Measurements from ENCODE around the gene PARD3.

Gene PARD3

GRCh38 chr10:34228066-34228465 is 587.0 kb downstream of the PARD3 start:
- DNase-seq, result no peak

GRCh38 chr10:34224639-34225038 is 590.5 kb downstream of the PARD3 start:
- no peak for DNase-seq

- no peak for DNase-seq
These were observed 591.4 kb downstream of the PARD3 start for GRCh38 chr10:34223658-34224057.

GRCh38 chr10:34222359-34222758 is 592.7 kb downstream of the PARD3 start:
- no peak for DNase-seq

GRCh38 chr10:34219753-34220548 is 595.1 kb downstream of the PARD3 start:
- no peak for DNase-seq

- DNase-seq, result no peak
These were observed 597.6 kb downstream of the PARD3 start for GRCh38 chr10:34217524-34217923.

GRCh38 chr10:34216348-34216945 is 598.6 kb downstream of the PARD3 start:
- DNase-seq, result no peak

GRCh38 chr10:34213805-34214197 is 601.3 kb downstream of the PARD3 start:
- no peak for DNase-seq

- DNase-seq, result no peak
These were observed 601.8 kb downstream of the PARD3 start for GRCh38 chr10:34213193-34213804.

GRCh38 chr10:34207343-34207742 is 607.8 kb downstream of the PARD3 start:
- no peak for DNase-seq

- DNase-seq, result no peak
These were observed 608.2 kb downstream of the PARD3 start for GRCh38 chr10:34206935-34207268.

- DNase-seq, result no peak
These were observed 608.8 kb downstream of the PARD3 start for GRCh38 chr10:34206078-34206934.

GRCh38 chr10:34205452-34205851 is 609.6 kb downstream of the PARD3 start:
- peak in 1 of 51 donors; percentile 11 for DNase-seq

GRCh38 chr10:34203966-34204630 is 611.0 kb downstream of the PARD3 start:
- DNase-seq, result no peak

- DNase-seq, result no peak
These were observed 614.7 kb downstream of the PARD3 start for GRCh38 chr10:34200355-34200901.

GRCh38 chr10:34198953-34199352 is 616.1 kb downstream of the PARD3 start:
- no peak for DNase-seq

GRCh38 chr10:34196058-34196433 is 619.0 kb downstream of the PARD3 start:
- no peak for DNase-seq

GRCh38 chr10:34195364-34196057 is 619.6 kb downstream of the PARD3 start:
- DNase-seq, result no peak

GRCh38 chr10:34193931-34194626 is 621.0 kb downstream of the PARD3 start:
- DNase-seq, result no peak

- DNase-seq, result no peak
These were observed 622.5 kb downstream of the PARD3 start for GRCh38 chr10:34192646-34193045.

Data from hypothalamus (tissue), 51 donors.